ENCODE data around the gene KSR1.
A peak's percentile ranks its signal among the peaks of the same experiment; 100 is the strongest.

The KSR1 gene

GRCh38 chr17:27579897-27580321, 123.7 kb downstream of the KSR1 start:
- no peak overlapping the region for H3K9ac ChIP-seq (ENCODE audit: low read length)
- H3K36me3 ChIP-seq (replicated peaks; ENCODE audit: low read depth, low read length): no peaks in the 10 kb centered on the region
- no peak overlapping the region for H3K27ac ChIP-seq (ENCODE audit: low read length)
- no peak overlapping the region for H2AFZ ChIP-seq (ENCODE audit: low read depth, low read length)
- no peaks in the 10 kb centered on the region for H4K20me1 ChIP-seq (ENCODE audit: insufficient read depth, low read length)
- no peaks in the 10 kb centered on the region for H3K79me2 ChIP-seq (ENCODE audit: low read length)
- peaks cover 5% of the 10 kb centered on the region; the same call in 1 of the 2 replicates for H3K4me1 ChIP-seq (ENCODE audit: low read length)
- H3K9me3 ChIP-seq (ENCODE audit: insufficient read depth, low read length): no peaks in the 10 kb centered on the region
- no peaks in the 10 kb centered on the region for H3K27me3 ChIP-seq (ENCODE audit: low read depth, low read length)
- no peak overlapping the region for H3K4me2 ChIP-seq (ENCODE audit: low read length)
- H3K4me3 ChIP-seq (ENCODE audit: low read length): no peak overlapping the region
- TF ChIP-seq, protein P1, sequence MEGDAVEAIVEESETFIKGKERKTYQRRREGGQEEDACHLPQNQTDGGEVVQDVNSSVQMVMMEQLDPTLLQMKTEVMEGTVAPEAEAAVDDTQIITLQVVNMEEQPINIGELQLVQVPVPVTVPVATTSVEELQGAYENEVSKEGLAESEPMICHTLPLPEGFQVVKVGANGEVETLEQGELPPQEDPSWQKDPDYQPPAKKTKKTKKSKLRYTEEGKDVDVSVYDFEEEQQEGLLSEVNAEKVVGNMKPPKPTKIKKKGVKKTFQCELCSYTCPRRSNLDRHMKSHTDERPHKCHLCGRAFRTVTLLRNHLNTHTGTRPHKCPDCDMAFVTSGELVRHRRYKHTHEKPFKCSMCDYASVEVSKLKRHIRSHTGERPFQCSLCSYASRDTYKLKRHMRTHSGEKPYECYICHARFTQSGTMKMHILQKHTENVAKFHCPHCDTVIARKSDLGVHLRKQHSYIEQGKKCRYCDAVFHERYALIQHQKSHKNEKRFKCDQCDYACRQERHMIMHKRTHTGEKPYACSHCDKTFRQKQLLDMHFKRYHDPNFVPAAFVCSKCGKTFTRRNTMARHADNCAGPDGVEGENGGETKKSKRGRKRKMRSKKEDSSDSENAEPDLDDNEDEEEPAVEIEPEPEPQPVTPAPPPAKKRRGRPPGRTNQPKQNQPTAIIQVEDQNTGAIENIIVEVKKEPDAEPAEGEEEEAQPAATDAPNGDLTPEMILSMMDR (IDR thresholded peaks at IDR 0.05; ENCODE audit: low read depth, low read length): no peak
- TF ChIP-seq EZH2phosphoT487 (IDR thresholded peaks at IDR 0.05; ENCODE audit: low read depth): no peak

DNA sequence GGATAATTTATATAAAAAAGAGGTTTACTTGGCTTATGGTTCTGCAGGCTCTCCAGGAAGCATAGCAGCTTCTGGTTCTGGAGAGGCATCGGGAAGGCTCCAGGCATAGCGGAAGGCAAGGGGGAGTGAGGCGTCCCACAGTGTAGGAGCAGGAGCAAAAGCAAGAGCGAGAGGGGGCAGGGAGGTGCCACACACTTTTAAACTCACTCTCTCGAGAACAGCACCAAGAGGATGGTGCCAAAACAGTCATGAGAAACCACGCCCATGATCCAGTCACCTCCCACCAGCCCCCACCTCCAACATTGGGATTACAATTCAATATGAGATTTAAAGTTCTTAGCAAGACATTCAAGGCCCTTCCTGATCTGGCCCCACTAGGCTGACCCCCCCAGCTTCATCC, 124.8 kb downstream of the KSR1 start:
- H3K4me3 ChIP-seq (ENCODE audit: low read length): no peak overlapping the region
- H3K36me3 ChIP-seq (replicated peaks; ENCODE audit: low read depth, low read length): no peaks in the 10 kb centered on the region
- no peaks in the 10 kb centered on the region for H4K20me1 ChIP-seq (ENCODE audit: insufficient read depth, low read length)
- H3K79me2 ChIP-seq (ENCODE audit: low read length): no peaks in the 10 kb centered on the region
- TF ChIP-seq EZH2phosphoT487 (IDR thresholded peaks at IDR 0.05; ENCODE audit: low read depth): no peak
- TF ChIP-seq, protein P1 (IDR thresholded peaks at IDR 0.05; ENCODE audit: low read depth, low read length): no peak
- no peak overlapping the region for H3K4me2 ChIP-seq (ENCODE audit: low read length)
- H2AFZ ChIP-seq (ENCODE audit: low read depth, low read length): no peak overlapping the region
- H3K9me3 ChIP-seq (ENCODE audit: insufficient read depth, low read length): no peaks in the 10 kb centered on the region
- H3K27me3 ChIP-seq (ENCODE audit: low read depth, low read length): no peaks in the 10 kb centered on the region
- H3K27ac ChIP-seq (ENCODE audit: low read length): no peak overlapping the region
- H3K4me1 ChIP-seq (ENCODE audit: low read length): peaks cover 13% of the 10 kb centered on the region
- no peak overlapping the region for H3K9ac ChIP-seq (ENCODE audit: low read length)

GRCh38 chr17:27582696-27583095, 126.4 kb downstream of the KSR1 start:
- no peaks in the 10 kb centered on the region; the same call in 1 of the 2 replicates for H4K20me1 ChIP-seq (ENCODE audit: insufficient read depth, low read length)
- no peak overlapping the region for H2AFZ ChIP-seq (ENCODE audit: low read depth, low read length)
- no peaks in the 10 kb centered on the region for H3K9me3 ChIP-seq (ENCODE audit: insufficient read depth, low read length)
- no peak overlapping the region for H3K9ac ChIP-seq (ENCODE audit: low read length)
- H3K4me1 ChIP-seq (ENCODE audit: low read length): peaks cover 13% of the 10 kb centered on the region
- no peak overlapping the region for H3K27ac ChIP-seq (ENCODE audit: low read length)
- H3K4me3 ChIP-seq (ENCODE audit: low read length): no peak overlapping the region
- H3K4me2 ChIP-seq (ENCODE audit: low read length): no peak overlapping the region
- no peaks in the 10 kb centered on the region; the same call in 1 of the 2 replicates for H3K27me3 ChIP-seq (ENCODE audit: low read depth, low read length)
- H3K36me3 ChIP-seq (replicated peaks; ENCODE audit: low read depth, low read length): no peaks in the 10 kb centered on the region
- no peaks in the 10 kb centered on the region for H3K79me2 ChIP-seq (ENCODE audit: low read length)
- no peak for TF ChIP-seq EZH2phosphoT487 (IDR thresholded peaks at IDR 0.05; ENCODE audit: low read depth)
- TF ChIP-seq, protein P1 (IDR thresholded peaks at IDR 0.05; ENCODE audit: low read depth, low read length): no peak

DNA sequence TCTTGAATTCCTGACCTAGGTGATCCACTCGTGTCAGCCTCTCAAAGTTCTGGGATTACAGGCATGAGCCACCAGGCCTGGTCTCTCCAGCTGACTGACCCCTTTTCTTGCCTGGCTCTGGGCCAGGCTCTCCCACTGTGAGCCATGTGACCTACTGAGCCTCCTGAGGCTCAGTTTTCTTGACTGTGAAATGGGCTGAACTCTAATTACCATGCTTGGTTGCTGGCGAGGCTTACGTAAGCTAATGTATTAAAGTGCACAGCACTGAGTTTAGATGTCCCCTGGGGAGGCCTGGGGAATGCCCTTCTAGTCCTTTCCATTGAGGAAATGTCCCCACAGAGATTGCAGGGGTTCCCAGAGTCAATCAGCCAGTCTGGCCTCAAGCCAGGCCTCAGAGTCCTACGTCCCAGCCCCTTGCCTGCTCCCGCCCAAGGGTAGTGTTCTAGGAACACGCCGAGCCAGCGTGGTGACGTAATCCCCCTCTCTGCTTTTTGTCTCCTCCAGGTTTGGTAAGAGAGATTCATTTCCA, 129.0 kb downstream of the KSR1 start:
- H4K20me1 ChIP-seq (ENCODE audit: insufficient read depth, low read length): no peaks in the 10 kb centered on the region; the same call in 1 of the 2 replicates
- H3K27ac ChIP-seq (ENCODE audit: low read length): no peak overlapping the region
- H3K36me3 ChIP-seq (replicated peaks; ENCODE audit: low read depth, low read length): no peaks in the 10 kb centered on the region
- no peaks in the 10 kb centered on the region for H3K79me2 ChIP-seq (ENCODE audit: low read length)
- H3K4me3 ChIP-seq (ENCODE audit: low read length): no peak overlapping the region
- no peak overlapping the region for H2AFZ ChIP-seq (ENCODE audit: low read depth, low read length)
- no peak for TF ChIP-seq EZH2phosphoT487 (IDR thresholded peaks at IDR 0.05; ENCODE audit: low read depth)
- TF ChIP-seq, protein P1 (IDR thresholded peaks at IDR 0.05; ENCODE audit: low read depth, low read length): no peak
- peak overlapping the region; percentile 50 for H3K4me2 ChIP-seq (ENCODE audit: low read length)
- H3K9ac ChIP-seq (ENCODE audit: low read length): no peak overlapping the region
- H3K27me3 ChIP-seq (ENCODE audit: low read depth, low read length): peaks cover 9% of the 10 kb centered on the region; the same call in 1 of the 2 replicates
- H3K4me1 ChIP-seq (ENCODE audit: low read length): peaks cover 8% of the 10 kb centered on the region
- H3K9me3 ChIP-seq (ENCODE audit: insufficient read depth, low read length): no peaks in the 10 kb centered on the region

All from OCI-LY3 (cell line).